ENCODE results near the gene UGGT1. TPM values are rescaled to one million over a fixed set of nuclear protein-coding genes. Genes with fewer than 3 reads are reported as not detected.
"Not testable (repeated sequence)": the region's sequence is repeated elsewhere in the genome, so short reads cannot be mapped to it uniquely, and the experiment has no call there.

UGGT1 gene
- polyA plus RNA-seq, 6 donors from 2014 or later: 0.71 to 18.0 (median 11.3) TPM

DNA sequence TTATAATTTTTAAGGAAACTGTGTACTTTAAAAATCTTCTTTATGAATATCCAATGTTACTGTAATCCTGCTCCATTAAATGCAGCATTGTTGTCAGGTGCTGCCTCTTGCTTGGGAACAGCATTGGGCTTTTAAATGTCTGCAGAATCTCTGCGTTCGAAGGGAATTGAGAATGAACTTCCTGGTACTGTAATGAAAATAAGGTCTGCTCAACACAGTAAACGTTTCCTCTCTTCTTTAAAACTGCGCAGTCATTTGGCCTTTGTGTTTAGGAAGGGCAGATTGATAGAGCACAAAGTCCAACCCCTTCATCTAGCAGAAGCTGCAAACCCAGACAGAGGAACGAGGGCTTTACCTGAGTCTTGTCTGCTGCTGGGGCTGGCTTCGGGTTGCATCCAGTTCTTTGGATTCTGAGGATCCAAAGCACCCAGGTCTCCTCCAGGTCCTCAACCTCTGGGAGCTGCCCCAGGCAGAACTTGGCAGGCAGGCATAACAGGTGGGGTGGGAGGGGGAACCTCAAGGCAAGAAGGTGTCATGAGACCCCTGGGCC lies 104.5 kb downstream of the UGGT1 start:
- ATAC-seq (ENCODE audit: low read depth in 2 of 2): no peak
- peak overlapping the region in 1 of 8 donors; percentile 15 for H3K4me3 Mint-ChIP-seq
- H3K36me3 Mint-ChIP-seq: peaks cover 11 to 15% of the 10 kb centered on the region in 2 donors
- H3K27me3 Mint-ChIP-seq: no peaks in the 10 kb centered on the region
- peaks cover 19 to 25% (median 19%) of the 10 kb centered on the region in 3 donors for H3K4me1 Mint-ChIP-seq
- DNase-seq: no peak
- peak overlapping the region in 2 of 6 donors; percentile 6 to 30 for H3K27ac Mint-ChIP-seq
- H3K9me3 Mint-ChIP-seq: no peaks in the 10 kb centered on the region

DNA sequence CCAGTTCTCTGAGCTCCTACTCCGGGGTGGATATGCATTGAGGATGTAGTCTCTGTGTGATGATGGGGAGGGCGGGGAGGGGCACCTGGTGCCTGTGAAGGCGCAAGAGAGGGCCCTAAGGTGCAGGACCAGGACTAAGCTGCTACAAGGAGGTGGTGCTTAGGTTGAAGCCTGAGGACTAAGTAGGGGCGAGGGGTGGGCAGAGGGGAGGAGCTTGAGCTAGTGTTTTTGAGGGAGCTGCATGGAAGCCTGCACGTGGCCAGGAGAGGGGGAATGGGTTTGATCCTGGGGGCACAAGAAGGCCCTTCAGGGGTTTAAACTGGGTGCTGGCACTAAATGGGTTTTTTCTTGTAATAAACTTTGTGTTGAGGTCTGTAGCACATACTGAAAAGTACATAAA lies 105.0 kb downstream of the UGGT1 start:
- H3K27ac Mint-ChIP-seq: peak overlapping the region in 4 of 6 donors; percentile 6 to 90 (median 68)
- ATAC-seq (ENCODE audit: low read depth in 2 of 2) (no peak), DNase-seq (no peak)
- peak overlapping the region in 1 of 8 donors; percentile 15 for H3K4me3 Mint-ChIP-seq
- peaks cover 19 to 25% (median 19%) of the 10 kb centered on the region in 3 donors for H3K4me1 Mint-ChIP-seq
- peaks cover 5 to 12% of the 10 kb centered on the region in 2 donors for H3K36me3 Mint-ChIP-seq
- no peaks in the 10 kb centered on the region for H3K27me3 Mint-ChIP-seq
- no peaks in the 10 kb centered on the region for H3K9me3 Mint-ChIP-seq

DNA sequence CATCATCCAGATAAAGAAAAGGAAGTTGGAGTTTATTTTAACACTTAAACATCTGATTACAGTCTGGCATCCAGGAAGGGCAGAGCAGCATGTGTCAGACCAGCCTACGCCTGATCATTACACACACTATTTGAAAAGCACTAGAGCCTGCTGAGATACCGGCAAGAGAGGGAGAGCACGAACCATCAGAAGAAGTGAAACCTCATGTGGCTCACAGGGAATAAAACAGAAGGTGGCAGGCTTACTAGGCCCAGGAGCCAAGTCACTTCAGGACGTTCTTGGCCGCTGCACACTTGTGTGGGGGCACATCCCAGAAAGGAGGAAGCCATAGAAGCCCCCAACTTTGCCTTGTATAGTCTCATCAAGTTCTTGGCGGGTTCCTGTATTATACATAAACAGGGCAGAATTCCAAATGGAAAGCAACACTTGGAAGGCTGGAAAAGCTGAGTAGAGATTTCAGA lies 105.5 kb downstream of the UGGT1 start:
- Mint-ChIP-seq H3K4me1 (peaks cover 19 to 25% (median 19%) of the 10 kb centered on the region in 3 donors), H3K9me3 (no peaks in the 10 kb centered on the region), H3K27me3 (no peaks in the 10 kb centered on the region), H3K36me3 (peaks cover under 1 to 10% of the 10 kb centered on the region in 2 donors), H3K27ac (peak overlapping the region in 4 of 6 donors; percentile 6 to 90 (median 46)), H3K4me3 (no peak overlapping the region)
- ATAC-seq (ENCODE audit: low read depth in 2 of 2) (peak in 1 of 2 donors; percentile 58), DNase-seq (no peak)

DNA sequence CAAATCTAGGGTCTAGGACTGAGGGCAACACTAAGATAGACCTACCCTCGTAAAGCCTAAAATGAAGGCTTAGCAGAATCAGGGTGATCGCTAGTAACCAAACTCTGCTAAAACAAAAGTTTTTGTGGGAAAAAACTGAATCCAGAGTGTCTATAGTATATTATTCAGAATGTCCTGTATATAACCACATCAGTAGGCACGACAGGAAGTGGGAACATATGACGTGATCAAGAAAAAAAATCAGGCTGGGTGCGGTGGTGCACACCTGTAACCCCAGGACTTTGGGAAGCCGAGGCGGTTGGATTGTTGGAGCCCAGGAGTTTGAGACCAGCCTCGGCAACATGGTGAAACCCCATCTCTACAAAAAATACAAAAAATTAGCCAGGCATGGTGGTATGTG lies 106.1 kb downstream of the UGGT1 start:
- H3K36me3 Mint-ChIP-seq: peaks cover 0 to 6% of the 10 kb centered on the region in 2 donors
- H3K4me1 Mint-ChIP-seq: peaks cover 19 to 25% (median 19%) of the 10 kb centered on the region in 3 donors
- DNase-seq: no peak
- ATAC-seq (ENCODE audit: low read depth in 2 of 2): no peak
- no peaks in the 10 kb centered on the region for H3K27me3 Mint-ChIP-seq
- H3K9me3 Mint-ChIP-seq: no peaks in the 10 kb centered on the region
- peak overlapping the region in 1 of 6 donors; percentile 62 for H3K27ac Mint-ChIP-seq
- H3K4me3 Mint-ChIP-seq: no peak overlapping the region

DNA sequence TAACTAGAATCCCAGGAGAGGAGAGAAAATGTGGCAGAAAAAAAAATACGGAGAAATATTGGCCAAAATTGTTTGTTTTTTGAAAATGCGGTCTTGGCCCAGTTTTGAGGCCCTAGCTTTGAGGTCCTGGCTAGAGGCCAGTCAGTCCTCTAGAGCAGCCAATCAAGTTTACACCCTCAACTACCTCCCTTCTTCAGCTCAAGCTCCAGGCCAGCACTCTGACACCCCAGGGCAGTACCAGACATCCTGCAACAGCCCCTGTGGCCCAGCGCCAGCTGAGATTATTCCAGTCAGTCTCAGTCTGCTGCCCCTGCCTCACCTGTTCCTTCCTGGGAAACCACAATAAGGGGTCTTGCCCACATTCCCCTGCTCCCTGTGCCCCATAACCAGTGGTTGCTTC lies 107.7 kb downstream of the UGGT1 start:
- DNase-seq: no peak
- Mint-ChIP-seq H3K36me3 (no peaks in the 10 kb centered on the region), H3K27me3 (no peaks in the 10 kb centered on the region), H3K4me3 (no peak overlapping the region), H3K9me3 (no peaks in the 10 kb centered on the region), H3K27ac (peak overlapping the region in 3 of 6 donors; percentile 15 to 63 (median 54)), H3K4me1 (peaks cover 19 to 25% (median 19%) of the 10 kb centered on the region in 3 donors)
- ATAC-seq (ENCODE audit: low read depth in 2 of 2): no peak

DNA sequence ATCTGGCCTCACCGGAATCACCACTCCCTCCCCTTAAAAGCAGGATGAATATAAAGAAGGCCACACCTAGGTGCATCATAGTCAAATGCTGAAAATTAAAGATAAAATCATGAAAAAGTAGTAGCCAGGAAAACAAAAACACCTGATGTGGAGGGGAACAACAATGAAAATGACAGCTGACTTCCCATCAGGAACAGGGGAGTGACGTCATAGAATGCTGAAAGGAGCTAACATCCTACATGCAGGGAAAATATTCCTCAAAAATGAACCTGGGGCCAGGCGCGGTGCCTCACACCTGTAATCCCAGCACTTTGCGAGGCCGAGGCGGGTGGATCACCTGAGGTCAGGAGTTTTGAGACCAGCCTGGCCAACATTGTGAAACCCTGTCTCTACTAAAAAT lies 108.1 kb downstream of the UGGT1 start:
- no peaks in the 10 kb centered on the region for H3K36me3 Mint-ChIP-seq
- ATAC-seq (ENCODE audit: low read depth in 2 of 2): no peak
- H3K27ac Mint-ChIP-seq: peak overlapping the region in 2 of 6 donors; percentile 76 to 81
- no peak overlapping the region for H3K4me3 Mint-ChIP-seq
- peaks cover 19 to 25% (median 19%) of the 10 kb centered on the region in 3 donors for H3K4me1 Mint-ChIP-seq
- DNase-seq: no peak
- H3K9me3 Mint-ChIP-seq: no peaks in the 10 kb centered on the region
- no peaks in the 10 kb centered on the region for H3K27me3 Mint-ChIP-seq

DNA sequence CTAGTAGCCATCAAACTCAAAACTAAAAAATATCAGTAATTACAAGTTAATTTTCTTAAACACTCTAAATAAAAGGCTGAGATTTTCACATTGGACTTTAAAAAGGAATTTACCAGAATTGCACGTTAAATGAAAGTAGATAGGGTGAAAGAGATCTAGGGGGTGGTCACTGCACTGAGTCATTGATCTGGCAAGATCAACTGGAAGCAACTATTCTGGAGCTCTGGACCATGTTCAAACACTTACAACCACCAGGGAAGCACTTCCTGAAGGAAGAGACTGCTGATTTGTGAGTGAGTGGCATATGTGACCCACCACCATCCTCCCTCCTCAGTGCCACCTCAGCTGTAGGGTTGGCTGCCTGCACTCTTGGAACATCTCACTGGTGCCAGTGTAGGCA lies 111.8 kb downstream of the UGGT1 start:
- H3K4me1 Mint-ChIP-seq: peaks cover 2 to 8% (median 6%) of the 10 kb centered on the region in 3 donors
- no peak for DNase-seq
- peaks cover 0 to 3% (median 2%) of the 10 kb centered on the region in 7 donors for H3K9me3 Mint-ChIP-seq
- no peaks in the 10 kb centered on the region for H3K36me3 Mint-ChIP-seq
- no peak overlapping the region for H3K4me3 Mint-ChIP-seq
- peak overlapping the region in 1 of 6 donors; percentile 38 for H3K27ac Mint-ChIP-seq
- H3K27me3 Mint-ChIP-seq: no peaks in the 10 kb centered on the region
- ATAC-seq (ENCODE audit: low read depth in 2 of 2): no peak

DNA sequence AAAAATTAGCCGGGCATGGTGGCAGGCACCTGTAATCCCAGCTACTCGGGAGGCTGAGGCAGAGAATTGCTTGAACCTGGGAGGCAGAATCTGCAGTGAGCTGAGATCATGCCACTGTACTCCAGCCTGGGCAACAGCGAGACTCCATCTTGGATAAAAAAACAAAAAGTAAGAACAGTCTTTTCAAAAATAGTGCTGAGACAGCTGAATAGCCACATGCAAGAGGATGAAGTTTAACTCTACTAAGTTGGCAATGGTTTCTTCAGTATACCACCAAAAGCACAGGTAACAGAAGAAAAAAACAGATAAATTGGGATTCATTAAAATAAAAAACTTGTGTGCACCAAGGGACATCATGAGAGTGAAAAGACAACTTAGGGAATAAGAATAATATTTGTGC lies 115.2 kb downstream of the UGGT1 start:
- Mint-ChIP-seq H3K27me3 (no peaks in the 10 kb centered on the region), H3K4me1 (no peaks in the 10 kb centered on the region), H3K4me3 (no peak overlapping the region), H3K9me3 (peaks cover 0 to 8% (median 3%) of the 10 kb centered on the region in 7 donors), H3K27ac (no peak overlapping the region), H3K36me3 (no peaks in the 10 kb centered on the region)
- DNase-seq (no peak), ATAC-seq (ENCODE audit: low read depth in 2 of 2) (no peak)

DNA sequence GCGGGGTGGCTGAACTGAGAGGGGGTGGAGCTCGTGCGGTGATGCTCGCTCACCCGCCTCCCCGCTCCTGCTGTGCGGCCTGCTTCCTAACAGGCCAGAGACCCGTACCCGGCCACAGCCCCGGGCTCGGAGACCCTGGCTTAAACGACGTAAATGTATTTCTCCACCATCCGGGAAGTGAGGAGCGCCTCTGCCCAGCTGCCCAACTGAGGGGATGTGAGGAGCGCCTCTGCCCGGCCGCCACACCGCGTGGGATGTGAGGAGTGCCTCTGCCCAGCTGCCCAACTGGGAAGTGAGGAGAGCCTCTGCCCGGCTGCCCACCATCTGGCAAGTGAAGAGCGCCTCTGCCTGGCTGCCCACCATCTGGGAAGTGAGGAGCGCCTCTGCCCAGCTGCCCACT lies 117.0 kb downstream of the UGGT1 start:
- H3K9me3 Mint-ChIP-seq: peaks cover 0 to 8% (median 3%) of the 10 kb centered on the region in 7 donors
- H3K36me3 Mint-ChIP-seq: no peaks in the 10 kb centered on the region
- ATAC-seq (ENCODE audit: low read depth in 2 of 2) (no peak), DNase-seq (no peak)
- no peaks in the 10 kb centered on the region for H3K4me1 Mint-ChIP-seq
- no peak overlapping the region for H3K4me3 Mint-ChIP-seq
- no peak overlapping the region for H3K27ac Mint-ChIP-seq
- H3K27me3 Mint-ChIP-seq: peaks cover 0 to under 1% (median 0%) of the 10 kb centered on the region in 3 donors

DNA sequence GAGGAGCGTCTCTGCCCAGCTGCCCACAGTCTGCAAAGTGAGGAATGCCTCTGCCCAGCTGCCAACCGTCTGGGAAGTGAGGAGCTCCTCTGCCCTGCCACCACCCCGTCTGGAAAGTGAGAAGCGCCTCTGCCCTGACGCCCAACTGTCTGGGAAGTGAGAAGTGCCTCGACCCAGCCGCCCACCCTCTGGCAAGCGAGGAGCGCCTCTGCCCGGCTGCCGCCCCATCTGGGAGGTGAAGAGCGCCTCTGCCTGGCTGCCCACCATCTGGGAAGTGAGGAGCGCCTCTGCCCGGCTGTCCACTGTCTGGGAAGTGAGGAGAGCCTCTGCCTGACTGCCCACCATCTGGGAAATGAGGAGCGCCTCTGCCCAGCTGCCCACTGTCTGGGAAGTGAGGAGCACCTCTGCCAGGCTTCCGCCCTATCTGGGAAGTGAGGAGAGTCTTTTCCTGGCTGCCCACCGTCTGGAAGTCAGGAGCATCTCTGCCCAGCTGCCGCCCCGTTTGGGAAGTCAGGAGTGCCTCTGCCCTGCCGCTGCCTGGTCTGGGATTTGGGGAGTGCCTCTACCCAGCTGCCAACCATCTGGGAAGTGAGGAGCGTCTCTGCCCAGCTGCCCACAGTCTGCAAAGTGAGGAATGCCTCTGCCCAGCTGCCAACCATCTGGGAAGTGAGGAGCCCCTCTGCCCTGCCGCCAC lies 117.8 kb downstream of the UGGT1 start:
- not testable (repeated sequence) for ATAC-seq (ENCODE audit: low read depth in 2 of 2); H3K4me1 Mint-ChIP-seq; H3K36me3 Mint-ChIP-seq; H3K27me3 Mint-ChIP-seq; H3K4me3 Mint-ChIP-seq; H3K9me3 Mint-ChIP-seq; DNase-seq; H3K27ac Mint-ChIP-seq

DNA sequence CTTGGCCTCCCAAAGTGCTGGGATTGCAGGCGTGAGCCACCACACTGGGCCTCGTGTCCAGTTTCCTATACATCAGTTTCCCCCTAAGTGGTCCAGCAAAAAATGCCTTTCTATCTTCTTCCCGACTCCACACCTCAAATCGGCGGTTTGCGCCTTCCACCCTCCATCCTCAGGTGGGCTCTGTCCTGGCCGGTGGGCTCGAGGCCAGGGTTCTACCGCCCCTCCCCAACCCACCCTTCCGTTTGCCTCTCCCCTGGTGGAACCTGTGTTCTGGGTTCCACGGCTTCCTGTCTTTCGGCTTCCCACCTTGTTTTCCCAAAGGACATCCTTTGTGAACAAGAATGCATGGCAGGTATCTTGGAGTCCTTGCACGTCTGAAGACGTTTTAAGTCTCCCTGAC lies 123.3 kb downstream of the UGGT1 start:
- peak overlapping the region in 1 of 6 donors; percentile 49 for H3K27ac Mint-ChIP-seq
- no peak overlapping the region for H3K4me3 Mint-ChIP-seq
- H3K9me3 Mint-ChIP-seq: peaks cover 0 to 5% (median 2%) of the 10 kb centered on the region in 7 donors
- no peaks in the 10 kb centered on the region for H3K36me3 Mint-ChIP-seq
- H3K27me3 Mint-ChIP-seq: peaks cover 0 to 4% (median 0%) of the 10 kb centered on the region in 3 donors
- H3K4me1 Mint-ChIP-seq: peaks cover 0 to 6% (median 0%) of the 10 kb centered on the region in 3 donors
- ATAC-seq (ENCODE audit: low read depth in 2 of 2) (no peak), DNase-seq (no peak)

DNA sequence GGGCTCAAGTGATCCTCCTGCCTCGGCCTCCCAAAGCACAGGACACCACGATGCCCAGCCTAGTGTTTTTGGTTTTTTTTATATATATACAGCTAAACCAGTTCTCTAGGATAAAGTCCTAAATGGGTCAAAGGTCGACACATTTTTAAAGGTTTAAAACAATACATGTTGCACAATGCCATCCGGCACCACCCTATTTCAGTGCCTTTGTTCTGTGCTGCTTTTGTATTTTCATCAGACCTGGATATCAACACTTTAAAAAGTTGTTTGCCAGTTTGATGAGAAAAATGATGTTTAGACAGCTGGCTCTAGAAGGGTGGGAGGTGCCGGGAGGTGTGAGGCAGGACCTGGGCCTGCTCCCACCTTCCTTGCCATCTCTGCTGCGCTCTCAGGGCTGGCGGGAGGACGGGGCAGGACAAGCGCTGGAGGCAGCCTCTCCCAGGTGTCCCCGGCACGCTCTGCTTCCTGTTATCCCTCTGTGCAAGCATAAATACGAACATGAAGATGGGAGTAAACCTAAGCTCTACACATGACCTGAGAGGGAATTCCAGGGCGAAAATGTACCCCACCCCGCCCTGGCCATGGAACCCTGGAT lies 124.0 kb downstream of the UGGT1 start:
- Mint-ChIP-seq H3K4me3 (no peak overlapping the region), H3K27ac (no peak overlapping the region), H3K36me3 (no peaks in the 10 kb centered on the region), H3K9me3 (peaks cover 0 to 5% (median 0%) of the 10 kb centered on the region in 7 donors), H3K27me3 (peaks cover 0 to 4% (median 0%) of the 10 kb centered on the region in 3 donors), H3K4me1 (peaks cover 0 to 6% (median 0%) of the 10 kb centered on the region in 3 donors)
- ATAC-seq (ENCODE audit: low read depth in 2 of 2) (no peak), DNase-seq (no peak)

DNA sequence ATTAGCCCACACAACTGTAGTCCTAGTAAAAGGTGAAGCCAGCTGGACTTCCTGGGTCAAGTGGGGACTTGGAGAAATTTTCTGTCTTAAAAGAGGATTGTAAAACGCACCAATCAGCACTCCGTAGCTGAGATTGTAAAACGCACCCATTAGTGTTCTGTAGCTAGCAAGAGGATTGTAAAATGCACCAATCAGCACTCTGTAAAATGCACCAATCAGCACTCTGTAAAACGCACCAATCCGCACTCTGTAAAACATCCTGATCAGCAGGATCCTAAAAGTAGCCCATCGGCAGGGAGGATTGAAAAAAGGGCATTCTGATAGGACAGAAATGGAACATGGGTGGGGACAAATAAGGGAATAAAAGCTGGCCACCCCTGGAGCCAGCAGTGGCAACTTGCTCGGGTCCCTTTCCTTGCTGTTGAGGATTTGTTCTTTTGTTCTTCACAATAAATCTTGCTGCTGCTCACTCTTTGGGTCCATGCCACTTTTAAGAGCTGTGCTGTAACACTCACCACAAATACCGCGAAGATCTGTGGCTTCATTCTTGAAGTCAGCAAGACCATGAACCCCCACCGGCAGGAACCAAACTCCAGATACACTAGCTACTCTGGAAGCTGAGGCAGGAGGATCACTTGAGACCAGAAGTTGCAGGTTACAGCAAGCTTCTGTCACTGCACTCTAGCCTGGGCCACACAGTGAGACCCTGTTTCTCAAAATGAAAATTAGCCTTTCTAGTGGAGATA lies 125.1 kb downstream of the UGGT1 start:
- H3K9me3 Mint-ChIP-seq: peaks cover 0 to 2% (median 0%) of the 10 kb centered on the region in 7 donors
- no peaks in the 10 kb centered on the region for H3K36me3 Mint-ChIP-seq
- peak overlapping the region in 1 of 6 donors; percentile 54 for H3K27ac Mint-ChIP-seq
- ATAC-seq (ENCODE audit: low read depth in 2 of 2) (no peak), DNase-seq (no peak)
- peaks cover 0 to 4% (median 0%) of the 10 kb centered on the region in 3 donors for H3K27me3 Mint-ChIP-seq
- H3K4me1 Mint-ChIP-seq: peaks cover 0 to 6% (median 0%) of the 10 kb centered on the region in 3 donors
- H3K4me3 Mint-ChIP-seq: peak overlapping the region in 1 of 8 donors; percentile 57
